Measurements from ENCODE around the gene STPG2.

Gene STPG2

DNA sequence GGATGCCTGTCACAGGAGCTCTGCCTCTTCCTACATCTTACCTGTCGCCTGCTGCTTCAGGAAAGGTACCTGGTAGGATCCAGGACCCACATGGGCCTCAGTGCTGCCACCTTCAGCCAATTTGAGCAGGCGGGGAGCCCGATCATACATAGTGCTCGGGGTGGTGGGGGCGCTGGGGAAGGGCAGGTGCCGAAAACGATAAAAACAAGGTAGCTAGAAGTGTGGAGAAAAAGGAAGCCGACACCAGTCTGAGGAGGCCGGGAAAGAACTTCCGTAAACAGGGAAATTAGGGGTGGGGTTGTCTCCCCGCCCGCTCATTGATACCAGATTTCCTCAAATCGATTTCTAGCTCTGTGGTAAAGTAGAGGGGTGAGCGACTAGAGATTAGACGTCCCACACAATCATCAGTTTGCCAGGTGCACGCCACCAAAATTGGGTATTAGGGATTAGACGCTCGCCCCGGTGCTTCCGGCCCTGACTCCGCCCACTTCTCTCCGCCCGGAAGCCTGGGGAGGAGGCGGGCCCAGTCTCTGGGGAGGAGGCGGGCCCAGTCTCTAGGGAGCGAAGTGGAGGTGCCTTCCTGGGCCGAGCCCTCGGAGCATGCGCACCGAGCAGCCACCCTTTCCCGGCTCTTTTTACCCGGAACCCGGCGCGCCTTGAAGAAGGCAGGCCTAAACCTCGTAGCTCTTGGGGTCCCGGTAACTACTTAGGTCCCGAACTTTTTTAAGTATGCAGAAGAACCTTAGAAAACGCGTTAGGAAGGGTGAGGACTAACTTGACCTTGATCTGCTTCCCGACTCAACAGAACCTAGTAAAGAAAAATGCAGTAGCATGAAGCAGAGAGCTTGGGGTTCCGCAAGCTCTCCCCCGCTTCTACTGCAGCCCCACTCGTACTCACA is at the start of gene STPG2:
Gene STPG2, minus strand, starts transcription at position 476 of the 899 bp plus-strand sequence.
- peak; percentile 89 for DNase-seq (ENCODE audit: low spot score)

DNA sequence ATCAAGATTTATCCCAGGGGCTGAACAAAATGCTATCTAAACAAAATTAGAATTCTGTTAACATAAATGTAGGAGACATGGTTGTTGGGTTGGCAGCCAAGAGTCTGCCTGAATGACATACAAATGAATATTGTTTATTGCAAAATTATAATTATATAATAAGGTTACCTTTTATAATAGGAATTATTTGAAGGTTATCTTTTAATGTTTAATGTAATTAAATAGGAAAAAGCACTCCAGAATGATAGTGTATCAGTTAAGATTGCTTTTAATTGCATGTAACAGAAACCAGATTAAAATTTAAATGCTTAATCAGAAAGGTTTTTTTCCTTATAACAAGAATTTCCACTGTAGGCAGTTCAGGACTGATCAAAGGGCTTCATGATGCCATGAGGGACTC is 42.0 kb upstream of the STPG2 start:
- DNase-seq (ENCODE audit: low spot score), result no peak

DNA sequence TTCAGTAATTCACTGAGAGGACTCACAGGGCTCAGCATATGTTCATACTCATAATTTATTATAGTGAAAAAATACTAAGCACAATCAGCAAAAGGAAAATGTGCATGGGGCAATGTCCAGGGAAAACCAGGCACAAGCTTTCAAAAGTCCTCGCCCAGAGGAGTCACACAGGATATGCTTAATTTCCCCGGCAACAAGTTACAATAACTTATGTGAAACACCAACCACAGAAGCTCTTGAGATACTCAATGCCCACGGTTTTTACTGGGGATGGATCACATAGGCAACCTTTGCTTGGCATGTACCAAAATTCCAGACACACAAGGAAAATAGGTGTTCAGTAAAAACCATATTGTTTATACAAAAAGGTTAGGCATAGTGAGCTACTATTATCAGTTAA is 38.5 kb upstream of the STPG2 start:
- DNase-seq (ENCODE audit: low spot score), result peak; percentile 29

DNA sequence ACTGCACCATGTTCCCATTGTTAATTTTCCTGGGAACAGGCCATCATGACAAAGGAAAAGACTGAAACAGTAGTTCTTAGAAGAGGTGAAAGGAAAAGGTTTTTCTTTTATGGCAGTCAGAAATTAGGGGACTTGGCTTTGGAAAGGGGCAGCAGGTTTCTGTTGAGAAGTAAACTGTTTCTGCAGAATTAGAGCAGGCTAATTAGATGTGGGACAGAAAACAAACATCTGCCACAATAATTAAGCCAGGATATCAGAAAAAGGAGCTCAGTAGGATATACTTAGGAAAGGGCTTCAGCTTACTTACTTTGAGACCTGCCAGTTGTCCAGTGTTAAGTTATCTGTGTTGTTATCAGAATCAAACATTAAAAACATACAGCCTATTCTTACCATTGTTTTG is 36.7 kb upstream of the STPG2 start:
- no peak for DNase-seq (ENCODE audit: low spot score)

DNA sequence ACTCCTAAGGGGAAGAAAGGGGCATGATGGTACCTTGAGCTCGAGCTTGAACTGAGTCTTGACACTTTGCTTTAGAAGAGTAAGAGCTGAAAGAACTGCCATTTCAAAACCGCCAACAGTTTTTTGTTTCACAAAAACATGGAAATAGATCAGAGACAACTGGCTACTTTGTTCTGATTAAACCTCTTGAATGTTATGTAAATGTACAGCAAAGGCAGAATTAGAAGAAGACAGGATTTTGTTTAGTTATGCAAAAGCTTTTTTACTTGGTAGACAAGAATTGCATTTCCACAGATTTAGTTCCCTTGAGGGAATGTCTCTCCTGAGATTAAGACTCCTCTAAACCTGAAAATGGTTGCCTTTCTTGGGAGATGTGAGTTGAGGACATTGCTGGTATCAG is 33.3 kb upstream of the STPG2 start:
- DNase-seq (ENCODE audit: low spot score), result no peak

DNA sequence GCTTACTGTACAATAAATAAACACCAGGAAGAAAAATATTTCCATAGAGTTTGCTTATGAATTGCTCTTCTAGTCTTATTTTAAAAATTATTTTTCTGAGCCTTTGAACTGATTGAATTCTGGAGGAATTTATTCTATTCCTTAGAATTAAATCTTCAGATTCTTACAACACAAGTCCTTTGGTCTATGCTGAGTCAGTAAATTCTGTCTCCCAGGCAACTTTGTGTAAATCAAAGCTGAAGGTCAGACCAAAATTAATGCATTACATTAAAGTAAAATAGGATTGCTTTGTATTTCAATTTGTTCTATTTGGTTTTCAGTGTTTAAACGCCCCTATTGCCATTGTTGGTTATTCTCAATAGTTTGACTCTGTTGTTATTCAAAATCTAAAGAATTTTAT is 26.8 kb upstream of the STPG2 start:
- no peak for DNase-seq (ENCODE audit: low spot score)

DNA sequence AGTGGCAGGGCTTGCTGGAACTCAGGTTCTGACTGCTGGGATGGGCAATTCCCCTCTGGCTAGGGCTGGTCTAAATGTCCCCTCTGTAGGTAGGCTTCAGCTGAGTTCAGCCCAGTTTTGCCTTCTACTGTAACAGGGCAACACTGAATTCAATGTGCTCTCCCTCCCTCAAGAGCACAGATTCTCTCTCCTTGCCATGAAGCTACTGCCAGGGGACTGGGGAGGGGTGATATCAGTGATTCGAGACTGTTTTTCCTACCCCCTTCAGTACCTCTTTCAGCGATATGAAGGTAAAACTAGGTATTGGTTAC is 23.4 kb upstream of the STPG2 start:
- no peak for DNase-seq (ENCODE audit: low spot score)

DNA sequence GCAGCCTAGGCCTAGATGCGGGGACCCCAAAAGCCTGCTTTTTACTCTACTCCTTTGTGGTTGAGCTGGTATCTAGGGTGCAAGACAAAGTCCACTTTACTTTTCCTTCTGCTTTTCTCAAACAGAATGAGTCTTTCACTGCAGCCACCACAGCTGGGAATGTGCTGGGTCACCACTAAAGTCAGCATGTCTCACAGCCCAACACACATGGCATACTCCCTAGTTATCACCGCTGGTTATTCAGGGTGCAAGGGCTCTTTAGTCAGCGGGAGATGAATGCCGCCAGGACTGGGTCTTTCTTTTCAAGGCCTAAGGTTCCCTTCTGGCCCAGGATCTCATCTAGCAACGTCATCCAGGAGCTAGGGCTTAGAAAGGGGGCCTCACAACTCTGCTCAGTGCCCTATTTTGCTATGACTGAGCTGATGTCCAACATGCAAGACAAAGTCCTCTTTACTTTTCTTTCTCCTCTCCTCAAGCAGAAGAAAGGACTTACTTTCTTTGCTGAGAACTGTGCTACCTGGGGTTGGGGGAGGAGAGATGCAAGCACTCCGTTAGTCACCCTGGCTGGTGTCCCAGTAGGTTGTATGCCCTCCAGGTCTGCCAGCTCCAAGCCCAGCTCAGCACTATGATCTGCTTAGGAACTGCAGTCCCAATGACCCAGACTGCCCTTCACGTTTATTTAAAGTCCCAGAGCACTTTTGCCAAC is 22.9 kb upstream of the STPG2 start:
- DNase-seq (ENCODE audit: low spot score), result peak; percentile 11

DNA sequence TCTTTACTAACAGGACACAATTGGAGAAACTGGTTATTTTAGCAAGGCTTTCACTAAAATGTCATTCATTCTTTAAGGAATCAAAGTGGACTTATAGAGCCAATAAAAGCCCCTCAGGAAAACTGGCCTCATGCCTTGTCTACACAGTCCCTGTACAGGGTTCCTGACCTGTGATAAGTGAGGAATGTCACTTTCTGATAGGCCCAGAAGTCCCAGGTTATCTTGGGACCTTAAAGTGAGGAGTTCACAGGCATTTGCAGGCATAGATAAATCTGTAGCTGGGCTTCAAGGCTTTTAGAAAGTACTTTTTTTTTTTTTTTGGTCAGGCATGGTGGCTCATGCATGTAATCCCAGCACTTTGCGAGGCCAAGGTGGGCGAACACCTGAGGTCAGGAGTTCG is 19.4 kb upstream of the STPG2 start:
- no peak for DNase-seq (ENCODE audit: low spot score)

DNA sequence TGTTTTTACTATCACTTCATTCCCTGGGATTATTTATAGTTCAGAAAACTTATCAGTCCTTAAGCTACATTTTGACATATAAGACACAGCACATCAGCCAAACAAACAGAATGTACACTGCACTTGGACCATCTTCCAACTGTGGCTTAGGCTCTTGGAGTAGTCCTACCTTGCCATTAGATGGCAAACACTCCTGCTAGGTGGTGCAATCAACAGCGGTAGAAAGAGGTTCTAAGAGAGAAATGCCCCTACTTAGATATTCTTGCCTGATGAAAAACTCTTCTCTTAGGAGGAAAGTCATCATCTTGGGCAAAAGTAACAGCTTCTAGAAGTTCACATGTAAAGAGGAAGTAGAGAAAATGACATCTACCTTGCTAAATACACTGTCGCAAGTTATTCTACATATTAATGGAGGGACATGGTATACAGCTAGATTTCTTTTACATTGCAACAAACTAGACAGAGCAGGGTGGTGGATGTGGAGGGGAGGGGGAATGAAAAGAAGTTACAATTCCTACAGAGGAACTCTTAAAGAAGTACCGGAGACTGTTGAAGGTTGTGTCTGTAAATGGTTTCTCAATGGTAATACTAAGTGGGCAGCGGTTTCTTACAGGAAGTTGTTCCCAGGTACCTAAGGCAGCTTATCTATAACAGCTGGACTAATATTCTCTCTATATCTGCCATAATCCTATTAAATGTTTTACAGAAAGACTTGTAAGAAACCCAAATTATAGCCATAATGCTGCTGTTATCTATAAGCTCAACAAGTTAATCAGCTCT is 8.1 kb upstream of the STPG2 start:
- no peak for DNase-seq (ENCODE audit: low spot score)

DNA sequence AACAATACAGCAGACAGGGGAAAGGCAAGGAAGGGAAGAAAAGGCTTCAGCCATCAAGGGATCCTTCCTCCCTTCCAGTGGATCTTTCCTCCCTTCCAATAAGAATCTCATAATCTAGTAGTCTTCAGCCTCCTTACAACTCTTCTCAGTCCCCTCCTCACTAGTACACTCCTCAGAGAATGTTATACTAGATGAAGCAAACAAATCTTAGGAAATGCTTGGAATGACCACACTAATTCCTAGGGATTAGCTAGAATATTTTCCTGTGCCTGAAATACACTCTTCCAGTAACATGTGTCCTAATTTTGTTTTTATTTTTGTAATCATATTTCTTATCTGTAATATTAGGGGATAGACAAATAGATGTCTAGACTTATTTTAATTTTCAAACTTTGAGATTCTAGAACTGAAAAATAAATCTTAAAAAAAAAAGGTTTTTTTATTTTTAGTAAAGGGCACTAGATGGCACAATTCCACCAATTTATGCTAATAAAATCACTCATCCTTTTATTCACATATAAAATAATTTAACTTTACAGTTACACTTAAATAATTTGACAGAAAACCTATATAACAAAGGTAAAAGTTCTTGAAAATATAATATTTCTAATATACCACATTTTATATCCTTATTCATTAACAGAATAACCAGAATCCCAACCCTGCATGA is 7.0 kb upstream of the STPG2 start:
- DNase-seq (ENCODE audit: low spot score), result no peak

DNA sequence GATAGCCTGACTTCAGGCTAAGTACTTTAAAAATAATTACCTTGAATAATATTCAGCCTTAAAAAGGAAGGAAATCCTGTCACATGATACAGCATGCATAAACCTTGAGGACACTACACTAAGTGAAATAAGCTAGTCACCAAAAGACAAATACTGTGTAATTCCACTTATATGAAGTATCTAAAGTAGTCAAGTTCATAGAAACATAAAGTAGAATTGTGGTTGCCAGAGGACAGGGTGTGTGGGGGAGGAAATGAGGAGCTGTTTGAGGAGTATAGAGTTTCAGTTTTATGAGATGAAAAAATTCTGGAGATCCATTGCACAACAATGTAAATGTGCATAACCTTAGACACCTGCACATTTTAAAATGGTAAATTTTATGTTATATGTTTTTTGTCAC is 5.6 kb upstream of the STPG2 start:
- no peak for DNase-seq (ENCODE audit: low spot score)

DNA sequence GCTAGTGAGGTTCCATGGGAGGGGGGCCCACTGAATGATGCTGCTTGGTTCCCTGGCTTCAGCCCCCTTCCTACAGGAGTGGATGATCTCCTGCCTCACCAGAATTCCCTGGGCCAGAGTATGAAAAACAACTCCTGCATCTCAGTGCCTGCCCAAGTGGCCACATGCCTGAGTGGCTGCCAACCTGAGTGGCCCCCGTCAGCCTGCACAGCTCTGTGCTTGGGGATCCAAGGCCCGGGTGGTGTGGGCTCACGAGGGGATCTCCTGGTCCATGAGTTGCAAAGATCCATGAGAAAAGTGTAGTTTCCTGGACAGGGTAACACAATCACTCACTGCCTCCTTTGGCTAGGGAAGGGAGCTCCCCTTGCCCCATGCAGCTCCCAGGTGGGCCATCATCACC is 17.1 kb downstream of the STPG2 start:
- DNase-seq (ENCODE audit: low spot score), result no peak

DNA sequence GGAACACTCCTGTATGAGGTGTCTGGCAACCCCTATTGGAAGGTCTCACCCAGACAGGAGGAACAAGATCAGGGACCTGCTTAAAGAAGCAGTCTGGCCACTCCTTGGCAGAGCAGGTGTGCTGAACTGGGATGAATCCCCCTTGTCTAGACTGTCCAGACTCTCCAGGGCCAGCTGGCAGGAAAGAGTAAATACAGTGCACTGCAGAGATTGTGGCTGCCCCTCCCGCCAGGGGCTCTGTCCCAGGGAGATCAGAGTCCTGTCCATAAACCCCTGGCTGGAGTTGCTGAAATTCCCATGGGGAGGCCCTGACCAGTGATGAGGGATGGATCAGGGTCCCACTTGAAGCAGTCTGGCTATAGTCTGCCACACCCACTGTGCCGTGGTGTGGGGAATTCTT is 17.7 kb downstream of the STPG2 start:
- no peak for DNase-seq (ENCODE audit: low spot score)

DNA sequence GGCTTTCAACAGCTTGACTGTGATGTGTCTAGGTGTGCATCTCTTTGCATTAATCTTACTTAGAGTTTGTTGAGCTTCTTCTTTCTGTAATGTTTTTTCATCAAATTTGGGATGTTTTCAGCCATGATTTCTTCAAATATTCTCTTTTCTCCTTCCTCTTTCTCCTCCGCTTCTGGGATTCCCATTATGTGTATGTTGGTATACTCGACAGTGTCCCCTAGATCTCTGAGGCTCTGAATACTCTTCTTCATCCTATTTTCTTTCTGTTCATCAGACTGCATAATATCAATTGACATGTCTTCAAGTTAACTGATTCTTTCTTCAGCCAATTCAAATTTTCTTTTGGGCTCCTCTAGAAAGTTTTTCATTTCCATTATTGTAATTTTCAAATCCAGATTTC is 25.9 kb downstream of the STPG2 start:
- DNase-seq (ENCODE audit: low spot score), result no peak

DNA sequence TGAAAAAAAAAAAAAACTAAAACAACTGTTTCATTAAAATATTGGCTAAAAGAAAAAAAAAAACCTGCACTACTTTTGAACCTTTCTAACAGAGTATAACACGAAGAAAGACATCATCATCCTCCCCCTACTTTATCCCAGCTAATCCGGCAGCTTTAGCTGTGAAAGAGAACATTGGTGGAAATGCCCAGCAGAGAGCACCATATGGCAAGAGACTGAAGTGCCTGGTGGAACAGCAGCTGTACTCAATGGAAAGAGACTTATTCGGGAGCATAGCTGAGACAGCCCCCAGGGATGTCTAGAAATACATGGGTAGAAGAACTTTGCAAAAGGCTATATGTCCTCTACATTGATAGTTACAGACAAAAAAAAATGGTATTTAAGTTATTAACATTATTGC is 30.3 kb downstream of the STPG2 start:
- peak; percentile 11 for DNase-seq (ENCODE audit: low spot score)

DNA sequence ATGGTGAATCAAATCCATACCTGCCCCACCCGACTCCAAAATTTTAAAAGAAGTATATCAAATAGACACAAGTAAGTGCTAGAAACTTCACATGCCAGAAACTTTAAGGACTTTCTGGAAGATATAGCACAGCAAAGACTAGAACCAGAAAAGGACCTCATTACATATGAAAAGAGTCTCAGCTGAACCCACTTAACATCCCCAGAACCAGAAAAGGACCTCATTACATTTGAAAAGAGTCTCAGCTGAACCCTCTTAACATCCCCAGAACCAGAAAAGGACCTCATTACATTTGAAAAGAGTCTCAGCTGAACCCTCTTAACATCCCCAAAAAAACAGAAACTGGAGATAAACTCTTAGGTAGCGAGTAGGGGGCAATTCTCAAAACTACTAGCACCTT is 32.3 kb downstream of the STPG2 start:
- no peak for DNase-seq (ENCODE audit: low spot score)

DNA sequence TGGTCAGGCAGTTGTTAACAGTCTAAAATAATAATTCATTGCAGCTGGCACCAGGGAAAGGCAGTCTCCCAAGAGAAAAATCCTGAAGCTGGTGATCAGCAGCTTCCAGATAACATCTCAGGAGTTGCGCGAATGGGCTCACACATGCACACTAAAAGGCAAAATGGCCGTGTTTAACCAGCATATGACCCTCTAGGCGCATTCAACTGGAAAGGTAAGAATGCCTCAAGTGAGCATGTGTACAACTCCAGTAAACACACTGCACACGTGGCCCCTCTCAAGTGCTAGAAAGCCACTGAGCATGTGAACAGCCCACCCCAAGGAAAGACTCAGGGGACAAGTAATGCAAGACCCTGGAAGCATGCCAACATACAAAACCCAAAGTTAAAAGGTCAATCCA is 33.1 kb downstream of the STPG2 start:
- DNase-seq (ENCODE audit: low spot score), result no peak

DNA sequence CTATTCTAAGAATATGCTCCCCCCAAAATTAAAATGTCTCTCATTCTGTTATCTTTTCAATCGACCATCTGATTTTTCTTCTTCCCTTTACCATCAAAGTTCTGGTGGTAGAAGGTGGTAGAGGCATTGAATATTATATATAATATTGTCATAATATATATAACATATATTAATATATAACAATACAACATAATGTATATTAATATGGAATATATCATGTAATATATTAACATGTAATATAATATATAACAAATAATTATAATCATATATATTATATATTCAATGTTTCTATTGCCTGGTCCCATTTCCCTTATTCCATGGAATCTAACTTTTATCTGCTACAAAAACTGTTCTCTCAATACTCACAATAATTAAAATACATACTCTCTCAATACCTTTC is 40.6 kb downstream of the STPG2 start:
- DNase-seq (ENCODE audit: low spot score), result no peak

DNA sequence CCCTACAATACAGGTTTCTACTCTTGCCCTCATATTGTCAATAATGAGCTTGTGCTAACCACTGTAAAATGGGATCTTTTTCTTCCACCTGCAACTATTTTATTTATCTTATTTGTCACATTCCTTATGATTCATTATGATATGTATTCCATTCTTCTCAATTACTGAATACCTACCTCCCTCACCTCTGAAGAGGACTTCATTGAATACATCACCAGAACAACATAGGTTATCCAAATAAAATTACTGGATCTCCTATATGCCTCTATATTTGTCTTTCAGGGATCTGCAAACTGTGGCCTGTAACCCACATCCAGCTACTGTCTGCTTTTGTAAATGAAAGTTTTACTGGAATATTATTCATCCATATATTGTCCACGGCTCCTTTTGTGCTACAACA is 41.3 kb downstream of the STPG2 start:
- DNase-seq (ENCODE audit: low spot score), result no peak

DNA sequence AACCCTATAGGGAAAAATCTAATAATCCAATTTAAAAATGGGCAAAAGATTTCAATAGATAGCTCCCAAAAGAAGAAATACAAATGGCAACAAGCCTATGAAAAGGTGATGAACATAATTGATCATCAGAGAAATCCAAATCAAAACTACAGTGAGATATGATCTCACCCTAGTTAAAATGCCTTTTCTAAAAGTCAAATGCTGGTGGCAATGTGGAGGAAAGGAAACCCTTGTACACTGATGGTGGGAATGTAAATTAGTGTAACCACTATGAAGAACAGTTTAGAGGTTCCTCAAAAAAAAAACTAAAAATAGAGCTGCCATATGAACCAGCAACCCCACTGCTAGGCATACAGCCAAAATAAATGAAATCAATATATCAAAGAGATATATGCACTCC is 44.5 kb downstream of the STPG2 start:
- DNase-seq (ENCODE audit: low spot score), result no peak

DNA sequence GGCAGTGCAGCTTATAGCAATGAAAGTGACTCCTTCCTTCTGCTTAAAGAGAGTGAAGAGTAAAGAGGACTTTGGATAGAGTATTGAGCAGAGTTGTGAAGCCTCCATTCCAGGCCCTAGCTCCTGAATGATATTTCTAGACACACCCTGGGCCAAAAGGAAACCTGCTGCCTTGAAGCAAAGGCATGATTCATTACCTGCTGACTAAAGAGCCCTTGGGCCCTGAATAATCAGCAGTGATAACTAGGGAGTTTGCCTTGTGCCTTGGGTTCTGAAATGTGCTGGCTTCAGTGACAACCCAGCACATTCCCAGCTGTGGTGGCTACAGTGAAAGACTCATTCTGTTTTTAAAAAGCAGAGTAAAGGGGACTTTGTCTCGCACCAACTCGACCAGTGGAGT is 49.2 kb downstream of the STPG2 start:
- no peak for DNase-seq (ENCODE audit: low spot score)

All from iPS-NIHi11 (cell line).